GM12864 (cell line): ENCODE measurements around the gene ONECUT1.

Experiments used
- DNase-seq: peaks from one replicate; pipeline ENCODE4 v3.0.0-alpha.2; 2011; ENCODE audit warnings: low read depth
- H3K4me3 ChIP-seq: 2 replicates; pipeline ENCODE4 v1.5.1; 2011; ENCODE audit warnings: mild to moderate bottlenecking, low read depth, low read length, control low read depth
- CTCF ChIP-seq: IDR thresholded peaks from 2 replicates; pipeline ENCODE4 v1.5.1; 2011; ENCODE audit warnings: low read depth, mild to moderate bottlenecking, moderate library complexity, low read length, control low read depth, inconsistent platforms; ENCODE audit errors: missing control alignments

ONECUT1 gene

DNA sequence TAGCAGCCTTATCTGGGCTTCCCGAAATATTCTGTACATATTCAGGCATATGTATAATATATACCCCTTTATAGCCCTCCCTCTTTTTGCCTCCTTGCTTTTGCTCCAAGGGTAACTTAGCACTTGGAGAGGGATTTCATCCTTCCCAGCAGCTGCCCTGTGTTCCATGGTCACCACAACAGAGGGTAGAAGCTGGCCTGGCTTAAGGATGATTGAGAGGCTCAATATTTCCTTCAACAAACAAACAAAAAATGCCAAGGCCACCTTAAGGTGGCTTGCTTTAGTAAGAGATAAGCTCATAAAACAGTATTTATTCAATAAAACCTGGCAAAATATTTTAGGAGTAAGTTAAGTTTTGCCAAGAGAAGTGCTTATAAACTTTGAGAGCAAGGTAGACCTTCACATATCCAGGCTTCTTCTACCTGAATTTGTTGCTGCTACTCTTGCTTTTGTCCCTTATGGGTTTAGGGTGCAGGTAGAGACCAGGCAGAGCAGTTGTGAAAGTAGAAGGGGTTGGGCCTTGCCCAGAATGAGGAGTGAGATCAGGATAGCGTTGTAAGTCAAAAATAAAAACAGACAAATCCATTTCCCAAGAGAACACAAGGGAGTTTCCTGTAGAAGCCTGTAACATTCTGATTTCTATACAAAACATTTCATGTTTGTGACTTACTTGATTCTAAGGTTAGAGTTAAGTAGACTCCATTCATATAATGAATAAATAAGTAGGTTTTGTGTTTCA is 58.2 kb downstream of the ONECUT1 start:
- TF ChIP-seq CTCF = no peak
- no peak overlapping the region for H3K4me3 ChIP-seq
- no peak for DNase-seq

GRCh38 chr15:52731004-52731403 is 59.1 kb downstream of the ONECUT1 start:
- H3K4me3 ChIP-seq = no peak overlapping the region
- no peak for TF ChIP-seq CTCF
- DNase-seq = no peak

DNA sequence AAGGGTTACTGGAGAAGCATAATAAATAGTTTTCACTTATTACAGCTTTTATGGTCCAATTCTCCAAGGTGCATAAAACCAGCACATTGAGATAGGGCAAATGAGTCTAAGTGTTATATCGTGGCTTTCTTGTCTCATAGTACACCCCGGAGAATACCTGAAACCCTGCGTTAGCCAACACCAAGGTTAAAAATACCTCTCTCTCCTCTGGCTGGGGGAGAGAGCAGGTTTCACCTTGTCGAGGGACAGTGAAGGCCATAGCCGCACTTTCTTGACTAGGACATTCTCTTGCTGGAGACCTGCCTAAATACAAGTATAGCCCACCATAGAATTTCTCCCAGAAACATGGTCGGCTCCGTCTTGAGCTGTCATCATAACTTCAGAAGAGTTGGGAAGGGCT is 59.5 kb downstream of the ONECUT1 start:
- DNase-seq = no peak
- no peak for TF ChIP-seq CTCF

GRCh38 chr15:52730173-52730572 is 60.0 kb downstream of the ONECUT1 start:
- TF ChIP-seq CTCF = peak; percentile 5
- peak; percentile 51 for DNase-seq
- no peak overlapping the region for H3K4me3 ChIP-seq

More for the DNA sequence above, 59.5 kb downstream of the ONECUT1 start:
- no peak overlapping the region for H3K4me3 ChIP-seq

DNA sequence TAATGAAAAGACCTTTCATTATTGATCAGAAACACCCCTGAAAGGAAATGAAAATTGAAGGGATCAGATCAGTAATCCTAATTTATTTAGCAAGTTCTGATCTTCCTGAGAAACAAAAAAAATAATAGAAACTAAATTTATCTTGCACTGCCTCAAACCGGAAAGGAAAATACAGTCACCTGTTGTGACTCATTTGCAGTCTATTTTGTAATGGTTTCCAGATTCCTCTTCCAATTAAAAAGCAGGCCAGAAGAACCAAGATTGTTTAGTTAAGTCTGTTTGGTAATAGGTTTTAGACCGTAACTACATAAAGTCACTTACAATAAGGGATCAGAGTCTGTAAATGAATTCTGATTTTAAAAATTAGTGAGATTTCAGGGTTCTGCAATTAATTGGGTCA is 61.2 kb downstream of the ONECUT1 start:
- H3K4me3 ChIP-seq = no peak overlapping the region
- TF ChIP-seq CTCF = no peak
- DNase-seq = no peak

- no peak for TF ChIP-seq CTCF
- no peak overlapping the region for H3K4me3 ChIP-seq
- no peak for DNase-seq
Measured at GRCh38 chr15:52727815-52728214, 62.3 kb downstream of the ONECUT1 start.

DNA sequence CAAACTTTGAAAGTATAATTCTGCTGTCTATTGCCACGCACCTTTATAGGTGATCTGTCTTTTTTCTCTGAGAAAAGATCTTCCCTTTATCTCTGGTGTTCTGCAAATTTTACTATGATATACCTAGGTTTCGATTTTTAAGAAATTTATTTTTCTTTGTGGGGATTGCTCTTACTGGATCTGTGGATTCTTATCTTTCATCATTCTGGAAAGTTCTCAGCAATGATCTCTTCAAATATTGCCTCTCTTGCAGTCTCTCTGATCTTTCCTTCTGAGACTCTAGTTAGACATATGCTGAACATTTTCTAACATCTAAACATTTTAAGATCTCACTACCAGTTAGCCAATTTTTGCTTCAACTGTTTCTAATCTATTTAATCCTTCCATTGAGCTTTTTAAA is 63.9 kb downstream of the ONECUT1 start:
- no peak overlapping the region for H3K4me3 ChIP-seq
- DNase-seq = no peak
- TF ChIP-seq CTCF = no peak
